Esophagus muscularis mucosa (tissue), 4 donors: ENCODE measurements around the gene PPARG. TPM values are rescaled to one million over a fixed set of nuclear protein-coding genes. Genes with fewer than 3 reads are reported as not detected.

Experiments used
- DNase-seq: peaks from one replicate; pipeline ENCODE4 v3.0.0-alpha.2; 2017; ENCODE audit errors: extremely low spot score
- H3K27ac ChIP-seq, 4 donors: fragments of 200-600 bp; sonication (generic); replicated peaks in 1 of 4; 1 replicate in 3 of 4; 2 replicates in 1 of 4; pipeline ENCODE4 v1.5.1; 2016 to 2019; ENCODE audit warnings: mild to moderate bottlenecking in 1 of 4
- H3K27me3 ChIP-seq, 4 donors: fragments of 200-600 bp; sonication (generic); one replicate each; pipeline versions ENCODE4 v1.5.1 to v1.6.0; 2016 to 2019
- H3K36me3 ChIP-seq, 4 donors: fragments of 200-600 bp; sonication (generic); one replicate each; pipeline ENCODE4 v1.5.1; 2016 to 2019
- H3K4me1 ChIP-seq, 4 donors: fragments of 200-600 bp; sonication (generic); one replicate each; pipeline ENCODE4 v1.5.1; 2016 to 2019
- H3K4me3 ChIP-seq, 4 donors: fragments of 200-600 bp; sonication (generic); 1 replicate in 2 of 4; 2 replicates in 2 of 4; pipeline ENCODE4 v1.5.1; 2016 to 2019; ENCODE audit warnings: mild to moderate bottlenecking in 4 of 4, moderate library complexity in 1 of 4
- H3K9me3 ChIP-seq, 4 donors: fragments of 200-600 bp; sonication (generic); 1 replicate in 3 of 4; 2 replicates in 1 of 4; pipeline ENCODE4 v1.5.1; 2016 to 2019
- EP300 ChIP-seq: sonication (generic); formaldehyde crosslinking; IDR thresholded peaks from one replicate; pipeline ENCODE4 v1.6.1; 2017; ENCODE audit warnings: antibody characterized with exemption
- POLR2A ChIP-seq: fragments of 450-650 bp; IDR thresholded peaks from one replicate; pipeline ENCODE4 v1.6.1; 2017; ENCODE audit warnings: antibody characterized with exemption, moderate library complexity, mild to moderate bottlenecking, low read depth
- POLR2AphosphoS5 ChIP-seq, 2 donors: sonication (generic); formaldehyde crosslinking; IDR thresholded peaks; one replicate each; pipeline ENCODE4 v1.6.1; 2017; ENCODE audit warnings: antibody characterized with exemption in 2 of 2
- WGBS: methylation state at CpG from one replicate; pipeline ENCODE4 v1.1.5; 2018; 5-methylcytosine and 5-hydroxymethylcytosine counted together
- intact Hi-C: fragments of 100-400 bp; cut with DNase I; formaldehyde crosslinking; loops from one replicate; pipeline ENCODE4 v1.15.1; 2023
- total RNA-seq, 4 donors: library from RNA; depleted of rRNA; stranded (reverse); fragments of >200 nt; gene quantifications; one replicate each; pipeline versions ENCODE4 v1.1.0 to v1.2.1, GENCODE V29; 2016
- TF ChIP-seq, protein P1 (sequence below), 3 experiments: fragments of 200-600 bp in 2 of 3; fragments of 450-650 bp in 1 of 3; sonication (generic) in 2 of 3; IDR thresholded peaks; one replicate each; pipeline ENCODE4 v1.5.1; 2017 to 2019; ENCODE audit warnings: antibody characterized with exemption in 3 of 3, mild to moderate bottlenecking in 2 of 3, moderate library complexity in 1 of 3

The PPARG gene
- total RNA-seq, 4 donors from 2014 or later = 3.7 to 10.6 (median 8.8) TPM

DNA sequence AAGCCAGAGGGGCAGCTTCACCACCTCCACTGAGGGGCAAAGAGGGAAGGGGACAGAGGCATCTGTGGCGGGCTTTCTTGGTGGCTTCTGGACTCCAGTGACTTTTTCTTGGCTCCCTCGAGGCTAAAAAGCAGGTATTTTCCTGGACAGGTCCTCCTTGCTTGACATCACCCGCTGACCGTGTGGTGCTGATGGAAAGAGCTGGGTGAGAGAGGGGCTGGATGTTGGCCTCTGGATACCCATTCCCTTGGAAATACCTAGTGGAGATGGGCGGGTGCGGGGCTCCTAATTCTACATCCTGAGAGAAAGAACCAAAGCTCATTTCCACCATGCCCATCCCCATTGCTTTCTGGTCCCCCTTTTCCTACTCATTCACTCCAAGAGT, 148.3 kb downstream of the PPARG start:
- Histone ChIP-seq H3K9me3 (no peaks in the 10 kb centered on the region), H3K27me3 (peaks cover 0 to 20% (median 0%) of the 10 kb centered on the region in 4 donors), H3K36me3 (peaks cover 0 to 14% (median 0%) of the 10 kb centered on the region in 4 donors), H3K4me1 (peaks cover 13 to 20% (median 16%) of the 10 kb centered on the region in 4 donors), H3K27ac (no peak overlapping the region), H3K4me3 (no peak overlapping the region)
- TF ChIP-seq EP300 = no peak
- TF ChIP-seq POLR2AphosphoS5 (IDR thresholded peaks at IDR 0.05) = no peak
- TF ChIP-seq, protein P1, sequence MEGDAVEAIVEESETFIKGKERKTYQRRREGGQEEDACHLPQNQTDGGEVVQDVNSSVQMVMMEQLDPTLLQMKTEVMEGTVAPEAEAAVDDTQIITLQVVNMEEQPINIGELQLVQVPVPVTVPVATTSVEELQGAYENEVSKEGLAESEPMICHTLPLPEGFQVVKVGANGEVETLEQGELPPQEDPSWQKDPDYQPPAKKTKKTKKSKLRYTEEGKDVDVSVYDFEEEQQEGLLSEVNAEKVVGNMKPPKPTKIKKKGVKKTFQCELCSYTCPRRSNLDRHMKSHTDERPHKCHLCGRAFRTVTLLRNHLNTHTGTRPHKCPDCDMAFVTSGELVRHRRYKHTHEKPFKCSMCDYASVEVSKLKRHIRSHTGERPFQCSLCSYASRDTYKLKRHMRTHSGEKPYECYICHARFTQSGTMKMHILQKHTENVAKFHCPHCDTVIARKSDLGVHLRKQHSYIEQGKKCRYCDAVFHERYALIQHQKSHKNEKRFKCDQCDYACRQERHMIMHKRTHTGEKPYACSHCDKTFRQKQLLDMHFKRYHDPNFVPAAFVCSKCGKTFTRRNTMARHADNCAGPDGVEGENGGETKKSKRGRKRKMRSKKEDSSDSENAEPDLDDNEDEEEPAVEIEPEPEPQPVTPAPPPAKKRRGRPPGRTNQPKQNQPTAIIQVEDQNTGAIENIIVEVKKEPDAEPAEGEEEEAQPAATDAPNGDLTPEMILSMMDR (IDR thresholded peaks at IDR 0.05) = no peak
- no peak for TF ChIP-seq POLR2A
- DNase-seq = no peak
- 90% methylated on average over 6 of the region's 6 CpGs for WGBS
- intact Hi-C loops = no loop called here

DNA sequence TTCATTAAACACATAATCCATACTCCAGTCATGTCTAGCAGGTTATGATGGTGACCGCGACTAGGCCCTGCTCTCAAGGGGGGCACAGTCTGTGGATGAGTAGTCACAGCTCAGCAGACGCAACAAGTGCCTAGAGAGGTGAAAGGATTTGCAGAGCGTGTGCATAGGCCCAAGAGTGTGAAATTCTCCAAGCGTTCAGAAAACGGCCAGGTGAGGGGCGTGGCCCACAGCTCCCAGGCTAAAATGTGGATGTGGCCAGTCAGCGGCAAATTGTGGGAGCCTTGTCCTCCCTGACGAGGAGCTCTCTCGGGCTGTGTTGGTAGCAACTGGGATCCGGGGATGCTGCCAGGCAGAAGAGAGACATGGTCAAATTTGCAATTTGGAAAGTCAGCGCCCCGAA, 149.0 kb downstream of the PPARG start:
- Histone ChIP-seq H3K36me3 (peaks cover 0 to 14% (median 0%) of the 10 kb centered on the region in 4 donors), H3K27ac (no peak overlapping the region), H3K4me3 (no peak overlapping the region), H3K9me3 (no peaks in the 10 kb centered on the region), H3K4me1 (peaks cover 13 to 20% (median 16%) of the 10 kb centered on the region in 4 donors), H3K27me3 (peaks cover 0 to 20% (median 0%) of the 10 kb centered on the region in 4 donors)
- intact Hi-C loops = no loop called here
- TF ChIP-seq POLR2AphosphoS5 (IDR thresholded peaks at IDR 0.05) = no peak
- no peak for TF ChIP-seq EP300
- TF ChIP-seq, protein P1 (IDR thresholded peaks at IDR 0.05) = no peak
- TF ChIP-seq POLR2A = no peak
- 89% methylated on average over 13 of the region's 13 CpGs for WGBS
- DNase-seq = no peak

DNA sequence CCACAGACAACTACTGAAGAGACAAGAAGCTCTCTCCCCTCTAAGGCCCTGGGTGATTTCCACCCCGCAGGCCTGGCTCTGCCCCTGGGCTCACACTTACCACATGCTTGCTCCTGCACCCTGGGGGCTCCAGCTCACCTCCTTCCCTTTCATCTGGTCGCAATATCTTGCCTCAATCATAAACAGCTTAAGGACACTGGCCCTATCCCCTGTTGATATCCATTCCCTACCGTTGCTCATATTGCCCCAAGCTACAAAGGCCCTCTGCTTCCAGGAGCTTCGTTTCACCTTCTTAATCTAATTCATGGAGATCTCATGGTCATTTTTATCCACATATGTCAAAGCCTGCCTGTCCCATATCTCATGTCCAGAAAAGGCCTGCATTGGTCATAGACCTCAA, 149.4 kb downstream of the PPARG start:
- no peak overlapping the region for H3K4me3 ChIP-seq
- no peaks in the 10 kb centered on the region for H3K9me3 ChIP-seq
- no peak for DNase-seq
- TF ChIP-seq, protein P1 (IDR thresholded peaks at IDR 0.05) = no peak
- TF ChIP-seq POLR2AphosphoS5 (IDR thresholded peaks at IDR 0.05) (no peak), EP300 (no peak), POLR2A (no peak)
- H3K27me3 ChIP-seq = peaks cover 0 to 21% (median 0%) of the 10 kb centered on the region in 4 donors
- WGBS = 95% methylated on average over 4 of the region's 4 CpGs
- H3K27ac ChIP-seq = no peak overlapping the region
- intact Hi-C loops = no loop called here
- peaks cover 13 to 20% (median 16%) of the 10 kb centered on the region in 4 donors for H3K4me1 ChIP-seq
- H3K36me3 ChIP-seq = peaks cover 0 to 14% (median 0%) of the 10 kb centered on the region in 4 donors

DNA sequence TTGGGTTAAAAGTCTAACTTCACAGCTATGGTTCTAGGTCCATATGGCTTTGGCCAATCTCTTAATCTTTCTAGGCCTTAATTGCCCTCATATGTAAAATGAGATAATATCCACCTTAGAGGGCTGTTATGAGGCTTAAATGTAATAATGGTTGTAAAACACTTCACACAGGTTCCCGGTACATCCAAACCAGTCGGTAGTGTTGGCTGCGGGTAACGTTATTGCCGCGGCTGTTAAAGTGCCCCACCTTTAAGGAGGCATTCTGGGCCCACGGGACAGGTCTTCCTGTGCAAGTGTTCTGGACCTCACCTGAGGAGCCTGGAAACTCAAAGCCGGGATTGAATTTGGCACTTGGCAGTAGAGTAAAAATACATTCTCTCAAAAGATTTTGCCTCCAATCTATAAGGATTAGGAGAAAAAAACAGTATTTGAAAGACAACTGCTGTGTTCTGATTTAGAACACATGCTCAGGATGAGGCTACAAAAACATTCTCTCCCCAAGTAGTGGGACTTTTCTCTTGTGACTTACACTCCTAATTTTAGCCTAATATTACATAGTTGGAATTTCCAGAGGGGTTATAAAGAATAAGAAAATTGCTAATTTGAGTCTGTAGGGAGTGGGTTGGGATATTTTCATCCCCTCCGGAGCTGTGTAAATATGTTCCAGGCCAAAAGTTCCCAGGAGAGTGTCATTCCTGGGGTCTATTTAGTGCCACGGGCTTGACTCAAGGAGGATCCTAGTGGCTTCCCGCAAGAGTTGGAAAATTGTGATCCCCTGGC, 150.5 kb downstream of the PPARG start:
- intact Hi-C loops = no loop called here
- no peak for DNase-seq
- peaks cover 0 to 4% (median 0%) of the 10 kb centered on the region in 4 donors for H3K36me3 ChIP-seq
- TF ChIP-seq POLR2AphosphoS5 (IDR thresholded peaks at IDR 0.05) (no peak), EP300 (no peak), POLR2A (no peak)
- TF ChIP-seq, protein P1 (IDR thresholded peaks at IDR 0.05) = no peak
- no peaks in the 10 kb centered on the region for H3K9me3 ChIP-seq
- H3K27me3 ChIP-seq = peaks cover 0 to 32% (median 0%) of the 10 kb centered on the region in 4 donors
- 91% methylated on average over 11 of the region's 11 CpGs for WGBS
- H3K4me3 ChIP-seq = no peak overlapping the region
- H3K27ac ChIP-seq = no peak overlapping the region
- peaks cover 13 to 20% (median 16%) of the 10 kb centered on the region in 4 donors for H3K4me1 ChIP-seq
